GM12874 (cell line): ENCODE data around the gene SUPT5H.

Experiments used
- TF ChIP-seq, protein P1 (sequence below): IDR thresholded peaks from 2 replicates; pipeline ENCODE4 v1.5.1; 2011; ENCODE audit warnings: low read depth, mild to moderate bottlenecking, control low read depth, low read length, moderate library complexity; ENCODE audit not compliant: insufficient read depth

Gene SUPT5H

DNA sequence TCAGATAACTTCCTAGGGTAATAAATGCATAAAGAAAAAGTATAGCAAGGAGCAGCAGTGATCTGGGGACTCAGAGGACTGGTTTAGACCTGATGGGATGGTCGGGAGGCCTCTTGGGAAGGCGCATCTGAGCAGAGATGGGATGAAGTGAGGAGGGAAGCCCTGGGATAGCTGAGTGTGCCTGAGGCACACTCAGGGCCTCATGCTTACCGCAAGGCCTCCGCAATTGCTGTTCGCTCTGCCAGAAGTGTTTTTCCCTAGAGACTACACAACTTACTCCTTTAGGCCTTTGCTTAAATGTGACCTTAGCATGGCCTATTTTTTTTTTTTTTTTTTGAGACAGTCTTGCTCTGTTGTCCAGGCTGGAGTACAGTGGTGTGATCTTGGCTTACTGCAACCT is 49.3 kb downstream of the SUPT5H start:
- TF ChIP-seq, protein P1, sequence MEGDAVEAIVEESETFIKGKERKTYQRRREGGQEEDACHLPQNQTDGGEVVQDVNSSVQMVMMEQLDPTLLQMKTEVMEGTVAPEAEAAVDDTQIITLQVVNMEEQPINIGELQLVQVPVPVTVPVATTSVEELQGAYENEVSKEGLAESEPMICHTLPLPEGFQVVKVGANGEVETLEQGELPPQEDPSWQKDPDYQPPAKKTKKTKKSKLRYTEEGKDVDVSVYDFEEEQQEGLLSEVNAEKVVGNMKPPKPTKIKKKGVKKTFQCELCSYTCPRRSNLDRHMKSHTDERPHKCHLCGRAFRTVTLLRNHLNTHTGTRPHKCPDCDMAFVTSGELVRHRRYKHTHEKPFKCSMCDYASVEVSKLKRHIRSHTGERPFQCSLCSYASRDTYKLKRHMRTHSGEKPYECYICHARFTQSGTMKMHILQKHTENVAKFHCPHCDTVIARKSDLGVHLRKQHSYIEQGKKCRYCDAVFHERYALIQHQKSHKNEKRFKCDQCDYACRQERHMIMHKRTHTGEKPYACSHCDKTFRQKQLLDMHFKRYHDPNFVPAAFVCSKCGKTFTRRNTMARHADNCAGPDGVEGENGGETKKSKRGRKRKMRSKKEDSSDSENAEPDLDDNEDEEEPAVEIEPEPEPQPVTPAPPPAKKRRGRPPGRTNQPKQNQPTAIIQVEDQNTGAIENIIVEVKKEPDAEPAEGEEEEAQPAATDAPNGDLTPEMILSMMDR = no peak

DNA sequence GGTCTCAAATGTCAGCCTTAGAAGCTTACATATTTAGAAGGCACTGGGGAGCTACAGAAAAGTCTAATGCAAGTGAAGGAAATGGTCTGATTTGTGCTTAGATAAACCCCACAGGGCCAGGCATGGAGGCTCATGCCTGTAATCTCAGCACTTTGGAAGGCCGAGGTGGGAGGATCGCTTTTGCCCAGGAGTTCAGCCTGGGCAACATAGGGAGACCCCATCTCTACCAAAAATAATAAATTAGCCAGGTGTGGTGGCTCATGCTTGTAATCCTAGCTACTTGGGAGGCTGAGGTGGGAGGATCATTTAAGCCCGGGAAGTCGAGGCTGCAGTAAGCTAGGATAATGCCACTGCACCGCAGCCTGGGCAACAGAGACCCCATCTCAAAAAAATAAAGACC is 50.7 kb downstream of the SUPT5H start:
- TF ChIP-seq, protein P1 = no peak

DNA sequence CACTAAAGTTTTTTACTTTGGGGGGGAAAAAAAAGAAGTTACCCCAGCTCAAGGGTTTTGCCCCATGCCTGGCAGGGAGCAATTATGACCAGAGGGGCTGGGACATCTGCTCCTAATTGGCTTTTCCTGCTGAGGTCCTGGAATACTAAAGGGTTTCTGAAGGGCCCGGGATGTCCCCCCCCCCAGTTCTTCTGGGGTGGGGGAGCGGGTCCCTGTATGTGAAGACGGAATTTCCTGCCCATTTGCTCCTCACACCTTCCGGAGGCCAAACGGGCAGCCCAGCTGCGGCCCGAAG is 52.3 kb downstream of the SUPT5H start:
- TF ChIP-seq, protein P1 = peak; percentile 48

DNA sequence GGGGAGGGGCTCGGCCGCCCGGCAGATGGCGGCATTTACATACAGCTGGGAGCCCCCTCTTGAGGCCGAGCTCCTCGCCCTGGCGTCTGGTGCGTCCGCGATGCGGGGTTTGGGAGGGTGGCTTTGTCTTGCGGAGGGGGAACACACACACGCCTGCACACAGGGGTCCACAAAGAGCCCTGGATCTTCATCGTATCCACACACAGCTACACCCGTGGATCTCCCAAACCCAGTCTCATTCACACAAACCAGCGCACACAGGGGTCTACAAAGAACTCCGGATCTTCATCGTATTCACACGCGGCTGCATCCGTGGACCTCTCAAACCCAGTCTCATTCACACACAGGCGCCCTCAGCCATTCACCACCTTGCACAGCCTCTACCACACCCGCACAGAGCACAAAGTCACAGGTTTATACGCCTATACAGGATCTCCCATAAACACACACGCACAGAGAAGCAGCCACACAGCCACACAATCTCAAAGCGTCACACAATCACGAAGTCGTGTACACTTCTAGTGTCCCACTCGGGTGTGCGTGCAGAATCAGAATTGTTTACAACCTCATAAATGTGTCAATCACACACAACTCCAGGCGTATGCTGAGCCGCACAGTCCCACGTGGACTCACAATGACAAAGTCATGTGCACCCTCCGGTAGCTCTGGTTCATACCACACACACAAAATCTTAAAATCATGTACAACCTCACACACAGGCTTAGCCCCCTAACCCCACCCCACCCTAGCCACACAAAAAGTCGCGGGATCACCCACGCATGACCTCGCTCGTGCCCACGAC is 52.8 kb downstream of the SUPT5H start:
- TF ChIP-seq, protein P1 = no peak

DNA sequence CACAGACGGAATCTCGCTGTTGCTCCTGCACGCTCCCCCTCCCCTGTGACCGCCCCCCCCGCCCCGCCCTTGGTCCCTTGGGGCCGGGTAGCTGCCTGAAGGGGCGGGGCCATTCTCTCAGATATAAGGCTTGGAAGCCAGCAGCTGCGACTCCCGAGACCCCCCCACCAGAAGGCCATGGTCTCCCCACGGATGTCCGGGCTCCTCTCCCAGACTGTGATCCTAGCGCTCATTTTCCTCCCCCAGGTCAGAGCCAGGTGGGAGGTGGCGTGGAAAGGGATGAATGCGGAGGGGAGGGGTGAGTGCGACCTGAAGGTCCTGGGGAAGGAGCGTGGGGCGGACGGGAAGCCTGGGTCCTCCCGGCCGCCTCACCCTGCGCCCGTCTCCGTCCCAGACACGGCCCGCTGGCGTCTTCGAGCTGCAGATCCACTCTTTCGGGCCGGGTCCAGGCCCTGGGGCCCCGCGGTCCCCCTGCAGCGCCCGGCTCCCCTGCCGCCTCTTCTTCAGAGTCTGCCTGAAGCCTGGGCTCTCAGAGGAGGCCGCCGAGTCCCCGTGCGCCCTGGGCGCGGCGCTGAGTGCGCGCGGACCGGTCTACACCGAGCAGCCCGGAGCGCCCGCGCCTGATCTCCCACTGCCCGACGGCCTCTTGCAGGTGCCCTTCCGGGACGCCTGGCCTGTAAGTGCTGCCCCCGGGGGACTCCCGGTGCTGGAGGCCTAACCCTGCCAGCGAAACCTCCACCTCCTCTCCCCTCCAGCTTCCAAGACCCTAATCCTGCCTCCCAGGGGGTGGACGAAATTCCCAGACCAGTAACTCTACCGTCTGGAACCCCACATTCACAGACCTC is 53.6 kb downstream of the SUPT5H start, which contains the start of gene DLL3:
DLL3 (plus strand) TSS at position 150 of the 845 bp plus-strand sequence; CDS start at position 178, 28 bp downstream.
- TF ChIP-seq, protein P1 = no peak

DNA sequence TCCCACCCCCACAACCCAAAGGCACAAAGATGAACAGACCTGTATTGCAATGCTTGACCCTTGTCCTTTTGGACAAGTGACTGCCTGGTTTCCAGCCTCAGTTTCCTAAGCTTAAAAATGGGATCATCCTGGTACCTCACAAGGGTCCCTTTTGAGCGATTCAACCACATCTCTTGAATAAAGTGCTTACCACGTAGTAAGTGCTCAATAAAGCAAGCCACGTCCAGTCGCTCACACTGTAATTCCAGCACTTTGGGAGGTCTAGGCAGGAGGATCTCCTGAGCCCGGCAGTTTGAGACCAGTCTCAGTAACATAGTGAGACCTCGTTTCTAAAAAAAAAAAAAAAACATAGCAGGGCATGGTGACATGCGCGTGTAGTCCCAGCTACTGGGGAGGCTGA is 54.5 kb downstream of the SUPT5H start:
- TF ChIP-seq, protein P1 = no peak

DNA sequence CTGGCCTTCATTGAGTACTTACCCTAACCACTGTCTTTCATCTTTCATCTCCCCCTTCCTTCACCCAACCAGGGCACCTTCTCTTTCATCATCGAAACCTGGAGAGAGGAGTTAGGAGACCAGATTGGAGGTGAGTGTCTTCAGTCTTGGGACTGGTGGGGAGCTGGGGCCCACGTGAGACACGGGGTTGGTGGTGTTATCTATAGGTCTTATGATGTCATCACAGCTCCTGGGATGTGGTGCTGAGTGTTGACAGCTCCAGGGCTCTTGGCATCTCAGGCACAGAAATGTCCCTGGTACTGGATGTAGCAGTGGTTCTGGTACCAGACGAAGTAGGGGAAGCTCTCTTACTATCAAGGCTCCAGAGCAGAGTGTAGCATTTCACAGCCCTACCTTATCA is 55.2 kb downstream of the SUPT5H start:
- TF ChIP-seq, protein P1 = no peak
